CD4-positive, alpha-beta T cell treated with Interleukin-17A for 1 hour (primary cell): ENCODE results near the gene ZNF548.
"Not testable (repeated sequence)": the region's sequence is repeated elsewhere in the genome, so short reads cannot be mapped to it uniquely, and the experiment has no call there.

Experiments used
- DNase-seq: peaks from one replicate; pipeline ENCODE4 v3.0.0-alpha.2; 2020

ZNF548 gene

DNA sequence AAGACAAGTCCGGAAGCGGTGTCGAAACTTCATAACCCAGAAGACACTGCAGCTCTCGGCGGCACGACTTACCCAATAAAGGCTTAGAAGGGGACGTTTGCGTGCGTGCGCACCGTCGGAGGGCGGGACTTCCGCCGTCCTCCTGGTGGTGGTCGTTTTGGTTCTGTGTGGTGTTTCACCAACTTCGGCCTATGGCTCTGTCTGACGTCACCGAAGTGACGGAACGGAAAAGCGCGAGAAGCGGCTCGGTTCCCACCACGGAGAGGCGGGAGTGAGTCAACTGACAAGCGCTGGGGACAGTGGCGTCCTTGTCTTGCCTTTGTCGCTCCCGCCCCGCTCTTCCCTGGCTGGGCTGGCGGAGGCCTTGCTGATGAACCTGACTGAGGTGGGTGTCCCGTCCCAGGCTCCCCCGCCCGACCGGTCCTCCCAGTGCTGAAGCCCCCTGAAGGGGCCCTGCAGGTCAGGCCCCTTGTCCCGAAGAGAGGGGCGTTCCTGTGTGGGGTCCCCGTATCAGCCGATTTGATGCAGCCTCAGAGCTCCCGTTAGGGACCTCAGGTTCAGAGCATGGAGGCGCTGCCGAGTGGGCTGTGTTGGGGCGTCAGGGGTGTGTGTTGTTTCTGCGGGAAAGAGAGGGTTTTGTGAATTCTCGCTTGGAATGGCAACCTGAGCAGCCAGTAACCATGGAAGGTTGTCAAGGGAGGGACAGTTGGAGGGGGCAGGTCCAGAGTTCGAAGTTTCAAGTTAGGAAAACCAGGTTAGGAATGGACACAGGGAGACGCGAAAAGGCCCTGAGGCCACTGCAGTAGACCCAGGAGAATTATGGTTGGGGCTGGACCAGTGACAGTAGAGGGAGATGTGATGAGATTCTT is at the start of gene ZNF548:
Gene ZNF548, plus strand, starts transcription at position 125 of the 869 bp plus-strand sequence. Its CDS starts 246 bp downstream, at position 371.
- DNase-seq, result peak; percentile 99

DNA sequence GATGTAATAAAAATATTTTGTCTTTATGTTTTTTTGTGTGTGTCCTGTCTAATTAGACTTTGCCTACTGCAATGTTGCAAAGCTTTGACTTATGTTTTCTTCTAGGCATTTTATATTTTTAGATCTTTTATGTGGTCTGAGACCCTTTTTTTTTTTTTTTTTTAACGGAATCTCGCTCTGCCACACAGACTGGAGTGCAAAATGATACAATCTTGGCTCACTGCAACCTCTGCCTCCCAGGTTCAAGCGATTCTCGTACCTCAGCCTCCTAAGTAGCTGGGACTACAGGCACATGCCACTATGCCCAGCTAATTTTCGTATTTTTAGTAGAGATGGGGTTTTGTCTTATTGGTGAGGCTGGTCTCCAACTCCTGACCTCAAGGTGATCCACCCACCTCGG is 47.1 kb upstream of the ZNF548 start:
- DNase-seq, result no peak

DNA sequence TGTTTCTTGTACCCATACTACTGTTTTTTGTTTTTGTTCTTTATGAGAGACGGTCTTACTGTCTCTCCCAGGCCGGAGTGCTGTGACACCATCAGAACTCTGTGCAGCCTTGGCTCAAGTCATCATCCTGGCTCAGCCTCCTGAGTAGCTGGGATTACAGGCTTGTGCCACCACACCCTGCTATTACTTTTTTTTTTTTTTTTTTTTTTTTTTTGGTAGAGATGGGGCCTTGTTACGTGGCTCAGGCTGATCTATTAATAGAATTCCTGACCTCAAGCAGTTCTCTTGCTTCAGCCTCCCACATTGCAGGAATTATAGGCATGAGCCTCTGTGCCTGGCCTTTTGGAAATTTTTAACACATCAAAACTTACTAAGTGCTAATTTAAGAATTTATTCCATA is 41.5 kb upstream of the ZNF548 start:
- no peak for DNase-seq

DNA sequence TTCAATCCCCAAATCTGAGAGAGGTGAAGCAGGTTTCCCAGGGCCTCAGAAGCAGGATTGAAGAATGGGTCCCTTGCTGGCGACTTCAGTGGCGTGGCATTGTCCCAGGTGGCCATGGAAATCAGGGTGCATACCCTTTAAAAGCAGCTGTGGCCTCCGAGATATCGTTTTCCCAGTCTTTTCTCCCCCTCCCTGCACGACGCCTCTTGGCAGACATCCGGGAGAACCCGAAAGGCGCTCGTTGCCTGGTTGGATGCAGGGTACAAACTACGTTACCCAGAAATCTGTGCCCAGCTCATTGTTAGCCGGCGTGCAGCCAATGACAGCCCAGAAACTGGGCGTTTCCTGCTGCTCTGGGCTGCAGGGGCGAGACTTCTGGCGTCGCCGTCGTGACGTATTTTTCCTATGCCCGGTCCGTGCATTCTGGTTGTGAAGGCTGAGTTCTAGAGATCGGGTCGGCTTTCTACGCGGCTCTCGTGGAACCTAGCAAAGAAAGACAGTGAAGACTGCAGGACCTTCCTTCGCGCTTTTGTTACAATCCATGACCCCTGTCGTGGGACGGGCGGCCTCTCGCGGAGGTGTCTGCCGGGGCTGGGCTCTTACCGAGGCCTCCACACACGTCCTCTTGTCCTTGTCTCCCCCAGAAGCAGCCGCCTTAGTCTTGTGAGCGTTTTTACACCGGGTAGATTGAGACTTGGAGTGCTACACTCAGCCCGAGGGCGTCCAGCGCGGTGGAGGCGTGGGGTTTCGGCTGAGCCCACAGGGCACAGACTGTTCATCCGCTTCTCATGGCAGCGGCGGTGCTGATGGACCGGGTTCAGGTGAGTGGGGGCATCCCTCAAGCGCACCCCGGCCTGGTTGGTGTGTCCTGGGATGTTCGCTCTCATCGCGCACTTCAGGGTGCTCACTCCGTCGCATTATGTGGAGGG is 38.5 kb upstream of the ZNF548 start, which contains the start of gene ZNF304:
Gene ZNF304, plus strand, starts transcription at position 395 of the 929 bp plus-strand sequence. Its CDS starts 394 bp downstream, at position 789.
- peak; percentile 90 for DNase-seq

DNA sequence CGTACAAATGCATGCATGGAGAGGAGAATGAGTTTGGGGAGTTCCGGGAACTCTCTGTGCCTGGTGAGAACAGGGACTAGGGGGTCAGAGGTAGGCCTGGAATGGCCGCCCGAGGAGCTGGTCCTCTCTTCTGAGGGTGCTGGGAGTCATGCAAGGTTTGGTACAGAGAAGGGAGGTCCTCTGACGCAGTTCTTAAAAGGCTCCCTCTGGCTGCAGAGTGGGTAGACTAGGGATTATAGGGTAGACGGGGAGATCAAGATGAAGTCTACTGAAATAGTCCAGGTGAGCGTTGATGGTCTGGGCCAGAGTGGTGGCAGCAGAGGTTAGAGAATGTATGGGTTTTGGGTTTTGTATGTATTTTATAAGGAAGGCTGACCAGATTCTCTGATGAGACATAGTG is 37.8 kb upstream of the ZNF548 start:
- DNase-seq, result no peak

DNA sequence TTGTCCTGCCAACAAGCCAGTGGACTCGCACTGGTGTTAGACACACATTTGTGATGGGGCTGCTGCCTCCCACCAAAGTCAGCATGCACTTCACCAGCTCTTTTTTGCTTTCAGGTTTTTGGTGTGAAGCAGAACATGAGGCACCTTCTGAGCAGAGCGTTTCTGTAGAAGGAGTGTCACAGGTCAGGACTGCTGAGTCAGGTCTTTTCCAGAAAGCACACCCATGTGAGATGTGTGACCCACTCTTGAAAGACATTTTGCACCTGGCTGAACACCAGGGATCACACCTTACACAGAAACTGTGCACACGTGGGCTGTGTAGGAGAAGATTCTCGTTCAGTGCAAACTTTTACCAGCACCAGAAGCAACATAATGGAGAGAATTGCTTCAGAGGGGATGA is 33.7 kb upstream of the ZNF548 start:
- no peak for DNase-seq

DNA sequence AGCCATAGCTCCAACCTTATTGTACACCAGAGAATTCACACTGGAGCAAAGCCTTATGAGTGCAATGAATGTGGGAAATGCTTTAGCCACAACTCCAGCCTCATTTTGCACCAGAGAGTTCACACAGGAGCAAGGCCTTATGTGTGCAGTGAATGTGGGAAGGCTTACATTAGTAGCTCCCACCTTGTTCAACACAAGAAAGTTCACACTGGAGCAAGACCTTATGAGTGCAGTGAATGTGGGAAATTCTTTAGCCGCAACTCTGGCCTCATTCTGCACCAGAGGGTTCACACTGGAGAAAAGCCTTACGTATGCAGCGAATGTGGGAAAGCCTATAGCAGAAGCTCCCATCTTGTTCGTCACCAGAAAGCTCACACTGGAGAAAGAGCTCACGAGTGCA is 32.2 kb upstream of the ZNF548 start:
- no peak for DNase-seq

DNA sequence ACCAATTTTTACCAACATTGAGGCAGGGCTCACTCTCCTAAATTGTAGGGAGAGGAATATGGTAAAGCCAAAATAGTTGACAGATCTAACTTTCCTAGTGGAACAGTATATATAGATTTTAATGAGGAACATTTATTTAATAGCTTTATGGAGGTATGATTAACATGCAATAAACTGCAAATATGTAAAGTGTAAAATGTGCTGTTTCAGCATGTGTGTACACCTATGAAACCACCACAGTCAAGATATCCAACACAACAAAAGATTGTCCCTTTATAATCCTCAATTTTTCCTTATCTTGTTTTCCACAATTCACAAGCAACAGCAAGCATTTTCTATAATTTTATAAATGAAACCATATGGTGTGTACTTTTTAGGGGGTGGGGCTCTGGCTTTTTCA is 30.4 kb upstream of the ZNF548 start:
- DNase-seq, result no peak

DNA sequence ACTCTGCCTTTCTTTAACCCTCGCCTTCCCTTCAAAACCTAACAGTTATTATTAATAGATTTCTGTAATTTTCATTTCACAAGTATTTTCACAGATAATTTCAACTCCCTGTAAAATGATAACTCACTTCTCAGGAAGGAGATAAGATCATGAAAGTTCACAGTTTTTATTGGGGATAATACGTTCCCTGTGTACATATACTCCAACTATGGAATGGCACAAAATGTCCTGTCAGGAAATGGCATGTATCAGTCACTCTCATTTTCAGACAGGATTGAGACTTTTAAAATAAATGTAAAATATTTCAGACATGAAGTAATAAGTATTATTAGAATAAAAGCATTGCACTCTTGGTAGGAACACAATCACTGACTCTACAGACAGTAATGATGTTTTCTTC is 27.2 kb upstream of the ZNF548 start:
- DNase-seq, result no peak

DNA sequence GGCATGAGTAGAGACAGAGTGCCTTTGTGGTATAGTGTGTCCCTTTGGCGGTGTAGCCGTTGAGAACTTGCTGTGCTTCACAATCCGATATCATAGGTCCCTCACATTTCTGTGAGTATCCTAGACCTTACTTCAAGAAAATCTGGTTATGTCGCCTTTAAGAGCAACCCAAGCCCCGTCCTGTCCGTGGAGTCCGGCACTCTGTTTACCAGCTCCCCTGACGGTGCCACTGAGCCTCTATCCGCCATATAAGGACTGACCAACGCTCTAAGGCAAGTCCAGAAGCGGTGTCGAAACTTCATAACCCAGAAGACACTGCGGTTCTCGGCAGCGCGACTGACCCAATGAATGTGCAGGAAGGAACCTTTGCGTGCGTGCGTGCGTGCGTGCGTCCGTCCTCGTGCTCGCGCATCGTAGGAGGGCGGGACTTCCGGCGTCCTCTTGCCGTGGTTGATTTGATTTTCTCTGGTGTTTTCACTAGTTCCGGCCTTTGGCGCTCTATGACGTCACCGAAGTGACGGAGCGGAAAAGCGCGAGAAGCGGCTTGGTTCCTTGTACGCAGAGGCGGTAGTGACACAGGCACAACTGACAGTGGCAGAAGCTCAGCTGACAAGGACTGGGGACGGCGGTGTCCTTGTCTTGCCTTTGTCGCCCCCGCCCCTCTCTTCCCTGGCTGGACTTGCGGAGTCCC is 26.5 kb upstream of the ZNF548 start, which contains the start of the genes TRAPPC2B and ZNF547:
Gene TRAPPC2B, plus strand, starts transcription at position 555 of the 691 bp plus-strand sequence. CDS start 1,283 bp downstream, outside the sequence.
Gene ZNF547, plus strand, starts transcription at position 555 of the 691 bp plus-strand sequence. CDS start 5,005 bp downstream, outside the sequence.
- peak; percentile 99 for DNase-seq

DNA sequence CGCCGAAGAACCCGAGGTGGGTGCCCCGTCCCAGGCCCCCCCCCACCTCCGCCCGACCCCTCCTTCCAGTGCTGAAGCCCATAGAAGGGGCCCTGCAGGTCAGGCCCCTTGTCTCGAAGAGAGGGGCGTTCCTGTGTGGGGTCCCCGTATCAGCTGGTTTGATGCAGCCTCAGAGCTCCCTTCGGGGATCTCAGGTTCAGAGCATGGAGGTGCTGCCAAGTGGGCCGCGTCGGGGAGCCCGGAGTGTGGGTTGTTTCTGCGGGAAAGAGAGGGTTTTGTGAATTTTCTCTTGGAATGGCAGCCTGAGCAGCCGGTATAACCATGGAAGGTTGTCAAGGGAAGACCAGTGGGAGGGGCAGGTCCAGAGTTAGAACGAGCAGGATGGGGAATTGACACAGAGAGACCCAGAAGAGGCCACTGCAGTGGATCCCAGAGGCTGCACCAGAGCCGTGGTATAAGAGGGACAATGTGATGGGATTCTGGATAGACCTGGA is 25.9 kb upstream of the ZNF548 start:
- no peak for DNase-seq

DNA sequence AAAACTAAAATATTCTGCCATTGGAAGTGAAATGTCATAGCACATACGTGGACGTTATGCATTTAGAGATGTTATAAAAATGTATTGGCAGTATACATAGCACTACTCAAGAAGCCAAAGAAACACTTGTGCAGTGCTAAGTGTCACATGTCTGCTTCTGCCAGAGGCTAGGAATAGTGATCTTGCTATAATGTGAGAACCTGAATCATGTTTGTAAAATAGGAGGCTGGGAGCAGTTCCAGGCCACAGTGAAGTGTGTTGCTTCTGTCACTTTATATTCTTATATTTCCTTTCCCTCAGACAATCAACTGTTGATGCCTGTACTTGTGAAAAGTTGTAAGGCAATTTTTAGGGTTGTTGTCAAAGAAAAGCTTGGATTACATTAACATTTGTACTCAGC is 22.9 kb upstream of the ZNF548 start:
- no peak for DNase-seq

DNA sequence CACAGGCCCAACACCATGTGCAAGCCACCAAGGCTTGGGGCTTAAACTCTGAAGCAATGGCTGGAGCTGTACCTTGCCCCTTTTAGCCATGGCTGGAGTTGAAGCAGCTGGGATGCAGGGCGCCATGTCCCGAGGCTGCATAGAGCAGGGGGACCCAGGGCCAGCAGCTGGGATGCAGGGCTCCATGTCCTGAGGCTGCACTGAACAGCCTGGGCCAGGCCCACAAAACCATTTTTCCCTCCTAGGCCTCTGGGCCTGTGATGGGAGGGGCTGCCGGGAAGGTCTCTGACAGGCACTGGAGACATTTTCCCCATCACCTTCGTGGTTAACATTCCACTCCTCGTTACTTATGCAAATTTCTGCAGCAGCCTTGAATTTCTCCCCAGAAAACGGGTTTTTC is 15.5 kb upstream of the ZNF548 start:
- no peak for DNase-seq

DNA sequence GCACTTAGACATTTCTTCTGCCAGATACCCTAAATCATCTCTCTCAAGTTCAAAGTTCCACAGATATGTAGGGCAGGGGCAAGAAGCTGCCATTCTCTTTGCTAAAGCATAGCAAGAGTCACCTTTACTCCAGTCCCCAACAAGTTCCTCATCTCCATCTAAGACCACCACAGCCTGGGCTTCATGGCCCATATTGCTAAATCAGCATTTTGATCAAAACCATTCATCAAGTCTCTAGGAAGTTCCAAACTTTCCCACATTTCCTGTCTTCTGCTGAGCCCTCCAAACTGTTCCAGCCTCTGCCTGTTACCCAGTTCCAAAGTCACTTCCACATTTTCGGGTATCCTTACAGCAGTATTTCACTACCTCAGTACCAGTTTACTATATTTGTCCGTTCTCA is 15.0 kb upstream of the ZNF548 start:
- not testable (repeated sequence) for DNase-seq

DNA sequence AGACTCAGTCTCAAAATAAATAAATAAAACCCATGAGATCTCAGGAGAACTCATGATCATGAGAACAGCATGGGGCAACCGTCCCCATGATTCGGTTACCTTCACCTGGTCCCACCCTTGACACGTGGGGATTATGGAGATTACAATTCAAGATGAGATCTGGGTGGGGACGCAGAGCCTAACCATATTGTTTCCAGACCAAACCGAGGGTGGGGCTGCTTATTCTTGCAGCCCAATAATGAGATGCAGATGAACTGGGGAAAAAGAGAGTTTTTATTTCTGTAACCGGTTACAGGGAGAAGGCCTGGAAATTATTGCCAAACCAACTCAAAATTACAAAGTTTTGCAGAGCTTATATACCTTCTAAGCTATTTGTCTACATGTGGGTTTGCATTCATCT is 13.5 kb upstream of the ZNF548 start:
- no peak for DNase-seq

DNA sequence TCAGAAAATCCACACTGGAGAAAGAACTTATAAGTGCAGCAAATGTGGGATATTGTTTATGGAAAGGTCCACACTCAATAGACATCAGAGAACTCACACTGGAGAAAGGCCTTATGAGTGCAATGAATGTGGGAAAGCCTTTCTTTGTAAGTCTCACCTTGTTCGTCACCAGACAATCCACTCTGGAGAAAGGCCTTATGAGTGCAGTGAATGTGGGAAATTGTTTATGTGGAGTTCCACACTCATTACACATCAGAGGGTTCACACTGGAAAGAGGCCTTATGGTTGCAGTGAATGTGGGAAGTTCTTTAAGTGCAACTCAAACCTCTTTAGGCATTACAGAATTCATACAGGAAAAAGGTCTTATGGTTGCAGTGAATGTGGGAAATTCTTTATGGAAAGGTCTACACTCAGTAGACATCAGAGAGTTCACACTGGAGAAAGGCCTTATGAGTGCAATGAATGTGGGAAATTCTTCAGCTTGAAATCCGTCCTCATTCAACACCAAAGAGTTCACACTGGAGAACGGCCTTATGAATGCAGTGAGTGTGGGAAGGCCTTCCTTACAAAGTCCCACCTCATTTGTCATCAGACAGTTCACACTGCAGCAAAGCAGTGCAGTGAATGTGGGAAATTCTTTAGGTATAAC is 12.0 kb upstream of the ZNF548 start:
- DNase-seq, result no peak

DNA sequence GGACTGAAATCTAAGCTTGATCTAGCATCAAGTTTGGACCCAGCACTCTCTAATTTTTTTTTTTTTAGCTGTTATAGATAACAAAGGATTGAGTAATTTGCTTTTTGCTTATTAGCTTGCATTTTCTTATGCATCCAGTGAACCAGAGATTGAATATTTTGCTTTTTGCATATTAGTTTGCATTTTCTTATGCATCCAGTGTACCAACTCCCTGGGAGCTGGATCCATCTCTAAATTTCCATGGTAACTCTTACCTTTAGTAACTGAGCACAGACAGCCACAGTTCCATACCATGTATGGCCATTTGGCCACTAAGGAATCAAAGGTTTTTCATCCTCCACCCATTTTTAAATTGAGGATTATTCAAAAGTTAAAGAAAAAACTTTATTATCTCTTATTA is 8.7 kb upstream of the ZNF548 start:
- no peak for DNase-seq

DNA sequence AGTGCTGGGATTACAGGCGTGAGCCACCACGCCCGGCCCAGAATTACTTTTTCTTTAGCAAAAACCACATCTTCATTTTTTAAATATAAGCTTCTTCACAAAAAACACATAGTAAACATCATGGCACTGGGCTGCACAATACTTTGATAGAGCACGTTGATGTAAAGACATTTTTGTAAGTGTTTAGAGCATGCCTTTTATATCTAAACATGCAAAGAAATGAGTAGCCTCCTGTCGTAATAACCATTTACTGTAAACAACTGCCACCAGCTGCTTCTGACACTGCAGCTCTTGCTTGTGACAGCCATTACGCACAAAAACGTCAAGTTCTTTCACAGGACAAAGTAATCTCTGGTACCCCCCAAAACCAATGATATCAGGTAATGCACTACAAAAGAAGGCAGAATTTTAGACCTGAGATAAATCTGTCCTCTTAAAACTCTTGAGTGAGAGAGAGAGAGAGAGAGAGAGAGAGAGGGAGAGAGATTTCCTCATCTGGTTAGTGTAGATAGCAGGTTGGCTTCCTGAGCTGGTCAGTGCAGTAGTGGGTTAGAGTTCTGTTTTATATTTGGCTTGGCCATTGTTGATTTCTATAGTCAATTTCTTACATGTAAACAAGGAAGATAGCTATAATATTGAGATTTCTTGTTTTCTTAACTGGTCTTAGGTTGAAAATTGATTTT is 6.7 kb upstream of the ZNF548 start:
- no peak for DNase-seq

DNA sequence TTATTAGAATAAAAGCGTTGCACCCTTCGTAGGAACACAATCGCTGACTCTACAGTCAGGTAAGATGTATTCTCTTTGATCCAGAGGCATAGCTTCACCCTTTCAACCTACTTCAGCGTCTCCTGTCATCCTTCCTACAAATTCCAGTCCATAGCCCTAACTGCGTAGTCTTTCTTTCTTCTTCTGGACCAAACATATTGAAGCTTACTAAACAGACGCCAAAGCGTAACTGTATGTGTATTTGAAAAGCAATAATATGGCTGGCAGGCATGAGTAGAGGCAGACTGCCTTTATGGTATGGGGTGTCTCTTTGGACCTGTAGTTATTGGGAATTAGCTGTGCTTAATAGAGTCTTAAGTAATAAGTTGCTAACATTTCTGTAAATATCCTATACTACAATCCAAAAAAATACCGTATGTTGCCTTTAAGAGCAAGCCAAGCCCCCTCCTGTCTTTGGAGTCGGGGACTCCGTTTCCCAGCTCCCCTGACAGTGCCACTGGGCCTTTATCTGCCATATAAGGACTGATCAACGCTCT is 392 bp upstream of the ZNF548 start:
- DNase-seq, result no peak

DNA sequence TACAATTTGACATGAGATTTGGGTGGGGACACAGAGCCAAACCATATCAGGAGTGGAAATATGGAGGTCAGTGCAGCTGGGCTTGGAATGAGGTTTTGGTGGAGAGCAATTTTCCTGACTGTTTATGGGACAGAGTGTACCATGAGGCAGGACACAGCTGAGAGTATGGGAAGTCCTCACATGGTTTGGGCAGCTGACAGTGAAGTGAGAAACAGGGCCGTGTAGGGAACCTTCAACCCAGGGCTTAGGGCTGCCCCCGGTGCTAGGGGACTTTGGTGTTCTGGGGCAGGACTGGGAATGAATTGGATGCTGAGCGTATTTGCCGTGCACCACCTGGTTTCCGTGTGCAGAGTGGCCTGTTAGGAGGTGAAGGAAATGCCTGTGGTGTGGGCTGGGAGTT is 6.1 kb downstream of the ZNF548 start:
- no peak for DNase-seq

DNA sequence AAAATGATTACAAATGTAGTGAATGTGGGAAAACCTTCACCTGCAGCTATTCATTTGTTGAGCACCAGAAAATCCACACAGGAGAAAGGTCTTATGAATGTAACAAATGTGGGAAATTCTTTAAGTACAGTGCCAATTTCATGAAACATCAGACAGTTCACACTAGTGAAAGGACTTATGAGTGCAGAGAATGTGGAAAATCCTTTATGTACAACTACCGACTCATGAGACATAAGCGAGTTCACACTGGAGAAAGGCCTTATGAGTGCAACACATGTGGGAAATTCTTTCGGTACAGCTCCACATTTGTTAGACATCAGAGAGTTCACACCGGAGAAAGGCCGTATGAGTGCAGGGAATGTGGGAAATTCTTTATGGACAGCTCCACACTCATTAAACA is 9.2 kb downstream of the ZNF548 start:
- no peak for DNase-seq
